NCI-H146 (cell line): Measurements from ENCODE around the gene TRERF1.

Source experiments
- DNase-seq: peaks from one replicate; lab custom pipeline; 2025; lab: John Stamatoyannopoulos, UW

Gene TRERF1

GRCh38 chr6:42190554-42191183, 261.1 kb downstream of the TRERF1 start:
- no peak for DNase-seq

GRCh38 chr6:42188406-42188805, 263.3 kb downstream of the TRERF1 start:
- DNase-seq, result no peak

GRCh38 chr6:42185597-42185996, 266.1 kb downstream of the TRERF1 start:
- DNase-seq, result no peak

- DNase-seq, result no peak
Measured at GRCh38 chr6:42184475-42184874, 267.3 kb downstream of the TRERF1 start.

- DNase-seq, result no peak
Measured at GRCh38 chr6:42182101-42182500, 269.6 kb downstream of the TRERF1 start.

- no peak for DNase-seq
Measured at GRCh38 chr6:42179945-42180313, 271.8 kb downstream of the TRERF1 start.

- DNase-seq, result no peak
Measured at GRCh38 chr6:42179261-42179944, 272.3 kb downstream of the TRERF1 start.

- DNase-seq, result no peak
Measured at GRCh38 chr6:42177514-42178364, 274.0 kb downstream of the TRERF1 start.

- no peak for DNase-seq
Measured at GRCh38 chr6:42176981-42177380, 274.7 kb downstream of the TRERF1 start.

GRCh38 chr6:42175860-42176259, 275.9 kb downstream of the TRERF1 start:
- no peak for DNase-seq
